Ecto neural progenitor cell (in vitro differentiated cells): ENCODE measurements around the gene NOM1.

Source experiments
- DNase-seq: peaks from one replicate; pipeline ENCODE4 v3.0.0-alpha.2; 2018; ENCODE audit warnings: low spot score

Gene NOM1

DNA sequence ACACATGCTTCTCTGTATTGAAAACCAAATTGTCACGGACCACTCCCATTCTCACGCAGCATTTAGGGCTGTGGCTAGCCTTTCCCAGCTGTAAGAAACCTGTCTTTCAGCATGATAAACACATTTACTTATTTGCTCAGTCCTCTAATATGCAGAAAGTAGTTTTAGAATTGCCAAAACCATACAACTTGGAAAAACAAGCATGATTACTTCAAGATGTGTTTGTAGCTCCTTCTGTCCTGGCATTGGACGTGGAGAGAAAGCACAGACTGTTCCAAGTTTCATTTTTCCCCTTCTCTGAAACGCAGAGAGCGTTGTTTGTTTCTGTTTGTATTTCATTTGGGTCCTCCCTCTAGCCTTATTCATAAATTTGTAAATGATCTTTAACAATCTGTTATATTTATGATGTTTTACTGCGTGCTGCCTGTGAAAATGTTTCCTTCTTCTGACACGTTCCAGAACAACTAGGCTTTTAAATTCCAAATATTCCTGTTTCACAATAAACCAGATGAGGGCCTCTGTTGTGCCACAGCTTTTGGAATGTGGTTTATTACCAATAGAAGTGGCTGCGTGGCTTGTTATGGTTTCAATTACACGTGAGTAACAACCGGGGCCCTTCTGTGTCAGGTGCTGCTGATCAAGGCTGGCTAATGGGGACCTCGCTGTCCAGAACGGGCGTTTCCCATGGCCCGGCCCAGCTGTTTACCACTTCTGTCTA lies 34.8 kb downstream of the NOM1 start:
- no peak for DNase-seq

DNA sequence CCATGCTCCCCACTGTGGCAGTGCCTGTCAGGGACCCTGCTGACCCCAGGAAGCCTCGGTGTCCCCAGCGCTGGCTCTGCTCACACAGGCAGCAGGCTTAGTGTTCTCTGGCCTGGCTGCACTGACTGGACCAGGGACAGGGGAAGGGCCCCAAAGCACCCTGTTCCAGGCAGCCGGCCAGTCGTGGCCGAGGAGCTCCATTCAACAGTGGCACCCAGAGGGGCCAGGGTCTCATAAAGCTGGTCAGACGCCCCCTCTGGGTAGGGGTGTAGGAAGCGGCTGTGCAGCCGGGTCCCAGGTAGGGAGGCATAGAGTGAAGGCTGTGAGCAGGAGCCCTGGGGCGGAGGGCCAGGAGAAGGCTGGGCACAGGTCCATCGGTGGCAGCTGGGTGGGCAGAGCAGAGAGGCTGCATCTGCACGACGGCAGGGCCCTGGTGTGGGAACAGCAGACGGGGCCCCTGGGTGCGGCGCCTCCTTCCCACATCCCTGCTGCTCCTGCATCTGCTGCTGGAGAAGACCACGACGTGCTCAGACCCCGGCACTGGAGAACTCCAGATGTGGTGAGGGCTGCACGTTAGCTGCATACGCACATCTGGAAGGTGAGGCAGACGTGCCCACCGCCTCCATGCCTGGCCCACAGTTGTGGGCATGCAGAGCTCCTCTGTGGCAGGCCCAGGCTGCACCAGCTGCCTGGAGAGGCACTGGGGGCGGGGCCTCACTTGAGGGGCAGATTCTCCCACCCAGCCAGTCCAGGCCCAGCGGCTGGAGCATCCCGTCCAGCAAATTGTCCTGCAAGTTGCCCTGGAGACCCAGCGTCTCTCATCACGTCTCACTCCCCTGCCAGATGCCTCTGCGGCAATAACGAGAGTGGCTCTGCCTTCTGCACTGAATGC lies 35.8 kb downstream of the NOM1 start:
- peak; percentile 46 for DNase-seq

DNA sequence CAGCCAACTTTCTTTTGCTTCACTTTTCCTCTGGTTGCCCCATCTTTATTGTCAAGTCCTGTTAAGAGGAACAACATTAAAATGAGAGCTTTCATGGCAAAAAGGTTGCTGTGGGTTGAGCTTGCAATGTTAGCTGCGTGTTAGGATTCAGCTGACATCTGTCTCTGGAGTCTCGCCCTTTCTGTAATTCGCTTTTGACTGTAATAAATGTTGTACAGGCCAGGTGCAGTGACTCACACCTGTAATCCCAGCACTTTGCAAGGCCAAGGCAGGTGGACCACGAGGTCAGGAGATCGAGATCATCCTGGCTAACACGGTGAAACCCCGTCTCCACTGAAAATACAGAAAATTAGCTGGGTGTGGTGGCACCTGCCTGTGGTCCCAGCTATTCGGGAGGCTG lies 36.9 kb downstream of the NOM1 start:
- no peak for DNase-seq

DNA sequence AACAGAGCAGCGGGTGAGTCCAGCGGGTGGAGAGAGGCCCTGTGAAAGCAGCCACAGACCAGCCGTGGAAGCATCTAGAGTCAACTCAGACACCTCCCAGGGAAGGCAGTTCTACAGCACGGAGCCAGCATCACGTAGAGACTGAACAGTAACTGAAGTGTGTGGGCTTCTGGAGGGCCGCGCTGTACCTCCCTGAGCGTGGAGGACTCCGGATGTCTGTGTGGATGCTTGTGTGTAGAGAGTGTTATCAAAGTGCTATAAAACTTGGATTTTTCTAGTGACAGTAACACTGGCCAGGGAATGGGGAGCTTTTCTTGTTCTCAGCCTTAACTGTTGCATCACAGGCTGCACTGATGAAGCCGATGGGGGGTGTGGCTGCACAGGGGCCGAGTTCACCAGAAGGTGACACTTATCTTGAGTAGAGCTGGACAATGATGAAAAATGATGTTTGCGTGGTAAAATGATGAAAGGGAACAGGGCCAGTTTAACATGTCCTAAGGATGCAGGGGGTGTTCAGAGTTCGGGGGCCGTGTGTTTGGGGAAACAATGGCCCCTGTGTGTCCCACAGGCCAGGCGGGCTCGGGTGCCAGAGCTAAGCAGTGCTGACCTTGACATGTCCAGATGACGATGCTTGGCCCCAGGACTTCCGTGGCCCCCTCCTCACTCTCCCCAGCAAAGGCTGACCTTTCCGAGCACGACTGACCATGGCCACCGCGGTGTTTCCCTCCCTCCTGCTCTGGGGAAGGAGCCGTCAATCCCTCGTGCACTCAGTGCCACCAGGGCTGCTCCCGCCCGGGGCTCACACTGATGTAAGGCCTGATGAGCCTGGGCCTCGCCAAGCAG lies 39.1 kb downstream of the NOM1 start:
- DNase-seq = peak; percentile 38

DNA sequence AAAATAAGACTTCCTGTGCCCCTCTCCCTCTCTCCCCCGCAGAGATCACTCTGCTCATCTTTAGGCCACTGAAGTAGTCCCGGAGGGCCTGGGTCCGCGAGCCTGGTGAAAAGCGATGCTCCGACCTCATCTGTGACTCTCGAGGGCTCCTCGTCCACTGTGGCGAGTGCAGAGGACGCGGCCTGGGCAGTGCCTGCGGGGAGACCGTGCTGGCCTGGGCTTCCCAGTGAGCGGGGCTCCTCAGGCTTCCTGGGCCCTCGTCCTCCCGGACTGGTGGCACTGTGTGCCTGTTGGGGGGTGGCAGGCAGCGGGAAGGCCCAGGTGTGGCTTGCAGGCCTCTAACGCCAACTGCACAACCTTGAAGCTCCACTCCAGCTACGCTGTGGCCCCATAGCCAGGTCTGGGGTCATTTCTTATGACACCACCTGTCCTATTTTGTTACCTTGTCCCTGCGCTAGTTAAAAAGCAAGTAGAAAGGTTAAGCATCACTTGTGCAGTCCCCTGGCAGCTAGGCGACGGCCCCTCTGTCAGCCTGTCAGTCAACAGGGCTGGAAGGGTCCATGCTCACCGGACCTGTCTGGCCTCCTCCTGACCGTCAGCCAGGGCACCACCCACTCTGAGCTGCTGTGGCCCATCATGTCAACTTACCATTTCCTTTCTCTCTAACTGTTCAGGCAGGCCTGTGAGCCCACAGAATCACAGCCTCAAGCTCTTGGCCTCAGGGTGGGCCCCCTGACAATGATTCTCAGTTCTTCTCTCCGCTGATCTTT lies 40.4 kb downstream of the NOM1 start:
- DNase-seq = no peak

DNA sequence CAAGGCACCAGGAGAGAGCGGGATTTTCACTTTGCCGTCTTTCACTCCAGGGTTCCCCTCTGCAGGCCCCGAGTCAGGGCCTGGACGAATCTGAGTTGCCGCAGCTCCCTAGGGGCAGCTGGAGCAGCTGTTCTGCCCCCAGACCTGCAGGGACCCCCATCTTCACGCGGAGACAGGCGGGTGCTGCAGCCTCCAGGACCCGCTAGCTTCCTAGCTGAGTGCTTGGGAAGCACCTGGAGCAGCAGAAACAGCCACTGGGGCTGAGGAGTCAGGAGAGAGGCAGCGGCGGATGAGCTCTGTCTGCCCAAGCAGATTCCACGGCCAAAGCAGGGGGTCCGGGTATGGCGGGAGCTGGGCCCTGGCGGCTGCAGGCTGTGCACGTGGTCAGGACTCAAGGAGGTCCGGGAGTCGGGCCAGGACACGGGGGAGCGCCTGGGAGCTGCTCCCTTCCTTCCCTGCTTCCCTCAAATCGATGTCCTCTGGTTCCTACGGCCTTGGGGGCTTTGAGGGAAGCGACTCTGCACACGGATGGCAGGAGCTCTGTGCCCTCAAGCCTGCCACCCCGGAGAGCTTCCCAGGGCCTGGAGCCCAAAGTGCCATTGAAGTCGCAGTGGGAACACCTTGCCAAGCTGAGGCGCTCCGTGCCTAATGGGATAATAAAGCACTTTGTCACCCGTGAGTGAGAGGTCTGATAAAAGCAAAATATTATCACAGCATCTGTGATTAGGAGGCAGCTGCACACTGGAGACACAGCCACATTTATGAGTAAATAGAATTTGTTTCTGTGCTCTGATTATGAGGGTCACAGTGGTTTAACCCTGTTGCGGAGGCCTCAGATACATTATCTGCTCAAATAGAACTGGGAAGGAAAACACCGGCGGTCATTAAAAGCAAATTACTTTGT lies 43.8 kb downstream of the NOM1 start:
- peak; percentile 41 for DNase-seq

DNA sequence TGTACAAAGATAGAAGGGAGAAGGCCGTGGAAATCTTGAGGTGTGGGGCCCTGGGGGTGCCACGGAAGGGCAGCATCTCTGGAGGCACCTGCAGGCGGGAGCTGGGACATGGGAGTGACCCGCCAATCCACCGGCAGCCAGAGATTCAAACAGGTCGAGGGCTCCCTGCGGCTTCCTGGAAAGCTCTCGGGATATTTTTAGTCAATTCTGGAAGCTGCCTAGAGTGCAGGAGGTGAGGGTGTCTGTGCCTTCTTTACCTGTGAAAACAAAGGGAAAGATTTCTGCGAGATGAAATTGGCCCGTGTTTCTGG lies 44.4 kb downstream of the NOM1 start:
- peak; percentile 33 for DNase-seq

DNA sequence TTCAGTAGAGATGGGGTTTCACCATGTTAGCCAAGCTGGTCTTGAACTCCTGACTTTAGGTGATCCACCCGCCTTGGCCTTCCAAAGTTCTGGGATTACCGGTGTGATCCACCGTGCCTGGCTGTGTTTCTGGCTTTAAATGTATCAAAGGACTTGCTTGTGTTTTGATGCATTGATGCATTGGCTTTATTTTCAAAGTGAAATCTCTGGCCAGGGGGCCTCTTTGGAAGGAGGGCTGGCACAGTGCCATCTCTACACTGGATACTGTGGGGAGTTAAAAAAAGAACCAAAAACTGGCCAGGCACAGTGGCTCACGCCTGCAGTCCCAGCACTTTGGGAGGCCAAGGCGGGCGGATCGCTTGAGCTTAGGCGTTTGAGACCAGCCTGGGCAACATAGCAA lies 44.9 kb downstream of the NOM1 start:
- no peak for DNase-seq

DNA sequence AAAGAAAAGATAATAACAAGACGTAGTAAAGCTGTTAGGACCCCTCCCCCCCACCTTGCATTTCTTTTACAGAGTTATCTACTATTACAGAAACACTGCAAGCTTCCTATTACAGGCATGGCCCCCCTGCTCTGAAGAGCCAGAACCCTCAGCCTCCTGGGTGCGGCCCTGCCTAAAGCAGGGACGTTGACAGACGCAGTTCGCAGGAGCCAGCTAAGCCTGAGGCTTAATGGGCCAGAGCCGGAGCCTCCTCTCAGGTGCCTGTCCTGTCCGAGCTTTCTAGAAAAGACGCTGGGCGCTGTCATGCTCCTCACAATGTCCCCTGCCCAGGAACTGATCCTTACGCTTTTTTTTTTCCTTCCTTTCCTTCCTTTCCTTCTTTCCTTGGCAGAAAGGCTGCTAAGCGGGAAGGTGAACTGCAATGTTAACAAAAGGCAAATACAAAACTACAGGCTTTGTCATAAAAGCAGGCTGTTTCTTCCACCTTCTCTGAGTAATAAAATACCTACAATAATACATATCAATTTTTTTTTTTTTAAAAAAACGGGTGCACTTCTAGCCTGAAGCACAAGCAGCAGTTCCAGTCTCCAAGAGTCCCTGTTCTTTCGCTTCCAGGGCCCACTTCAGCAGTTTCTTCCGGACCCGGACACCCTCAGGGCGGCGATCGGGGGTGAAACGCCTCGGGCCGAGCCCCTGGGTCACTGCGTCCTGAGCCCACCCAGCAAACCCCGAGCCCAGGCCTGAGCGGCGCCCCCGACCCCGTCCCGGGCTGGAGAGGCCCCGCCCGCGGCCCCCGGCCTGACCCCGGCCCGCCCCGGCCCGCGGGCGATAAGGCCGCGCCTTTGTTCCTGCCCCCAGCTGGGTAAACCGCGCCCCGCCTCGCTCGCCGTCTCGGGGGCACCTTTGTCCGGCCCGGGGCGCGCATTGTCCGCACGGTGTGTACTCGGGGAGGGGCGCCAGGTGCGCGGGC lies 49.8 kb downstream of the NOM1 start:
- peak; percentile 56 for DNase-seq

DNA sequence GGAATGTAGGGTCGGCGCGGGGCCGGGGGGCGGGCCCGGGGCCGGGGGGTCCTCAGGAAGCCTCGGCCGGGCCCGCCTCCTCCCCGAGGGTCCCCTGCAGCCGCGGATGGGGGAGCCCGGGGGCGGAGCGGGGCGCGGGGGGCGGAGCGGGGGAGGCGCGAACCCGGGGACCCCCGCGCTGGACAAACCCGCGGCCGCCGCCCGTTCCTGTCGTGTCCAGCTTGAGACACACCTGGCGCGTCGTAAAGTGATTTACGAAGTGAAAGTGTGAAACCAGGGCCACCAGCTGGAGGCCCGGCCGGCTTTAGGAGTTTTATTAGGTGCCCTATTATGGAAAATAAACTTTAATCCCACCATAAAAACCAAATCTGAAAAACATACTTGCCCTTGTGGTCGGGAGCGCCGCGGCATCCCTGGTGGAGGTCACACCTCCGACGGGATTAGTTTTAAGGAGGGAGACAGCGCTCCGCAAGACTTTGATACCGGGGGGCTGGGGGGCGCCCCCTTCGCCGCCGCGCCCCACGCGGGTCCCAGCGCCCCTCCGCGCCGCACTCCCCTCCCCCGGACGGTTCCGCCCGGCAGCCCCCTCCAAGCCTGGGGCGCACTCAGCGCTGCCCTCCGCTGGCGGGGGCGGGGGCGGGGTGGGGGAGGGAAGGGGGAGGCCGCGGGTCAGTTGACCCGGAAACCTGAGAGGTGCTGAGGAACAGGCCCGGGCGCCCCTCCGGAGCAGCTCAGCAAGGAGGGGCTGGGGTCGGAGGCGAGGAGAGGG lies 50.6 kb downstream of the NOM1 start:
- DNase-seq = peak; percentile 48

DNA sequence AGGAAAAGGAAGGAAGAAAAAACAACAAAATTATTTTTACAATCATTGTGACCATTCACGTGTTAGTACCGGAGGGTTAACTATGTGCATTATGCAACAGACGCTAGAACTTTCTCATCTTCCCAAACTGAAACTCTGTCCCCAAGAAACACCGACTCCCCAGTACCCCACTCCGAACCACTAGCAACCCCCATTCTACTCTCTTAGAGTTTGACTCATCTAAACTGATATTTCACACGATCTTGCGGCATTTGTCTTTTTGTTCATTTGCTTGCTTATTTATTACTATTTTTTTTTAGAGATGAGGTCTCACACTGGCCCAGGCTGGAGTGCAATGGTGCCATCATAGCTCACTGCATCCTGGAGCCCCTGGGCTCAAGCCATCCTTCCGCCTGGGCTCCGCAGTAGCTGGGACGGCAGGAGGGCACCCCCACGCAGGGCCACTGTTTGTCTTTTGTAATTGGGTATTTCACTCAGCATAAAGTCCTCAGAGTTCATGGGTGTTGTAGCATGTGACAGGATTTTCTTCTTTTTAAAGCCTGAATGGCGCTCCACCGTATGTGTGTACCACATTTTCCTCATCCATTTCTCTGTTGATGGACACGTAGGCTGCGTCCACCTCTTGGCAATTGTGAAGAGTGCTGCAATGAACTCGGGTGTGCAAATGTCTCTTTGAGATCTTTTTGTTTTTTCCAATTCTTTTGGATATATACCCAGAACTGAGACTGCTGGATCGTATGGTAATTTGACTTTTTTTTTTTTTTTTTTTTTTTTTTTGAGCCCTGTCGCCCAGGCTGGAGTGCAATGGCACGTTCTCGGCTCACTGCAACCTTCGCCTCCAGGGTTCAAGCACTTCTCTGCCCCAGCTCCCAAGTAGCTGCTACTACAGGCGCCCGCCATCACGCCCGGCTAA lies 51.5 kb downstream of the NOM1 start:
- DNase-seq = peak; percentile 49

DNA sequence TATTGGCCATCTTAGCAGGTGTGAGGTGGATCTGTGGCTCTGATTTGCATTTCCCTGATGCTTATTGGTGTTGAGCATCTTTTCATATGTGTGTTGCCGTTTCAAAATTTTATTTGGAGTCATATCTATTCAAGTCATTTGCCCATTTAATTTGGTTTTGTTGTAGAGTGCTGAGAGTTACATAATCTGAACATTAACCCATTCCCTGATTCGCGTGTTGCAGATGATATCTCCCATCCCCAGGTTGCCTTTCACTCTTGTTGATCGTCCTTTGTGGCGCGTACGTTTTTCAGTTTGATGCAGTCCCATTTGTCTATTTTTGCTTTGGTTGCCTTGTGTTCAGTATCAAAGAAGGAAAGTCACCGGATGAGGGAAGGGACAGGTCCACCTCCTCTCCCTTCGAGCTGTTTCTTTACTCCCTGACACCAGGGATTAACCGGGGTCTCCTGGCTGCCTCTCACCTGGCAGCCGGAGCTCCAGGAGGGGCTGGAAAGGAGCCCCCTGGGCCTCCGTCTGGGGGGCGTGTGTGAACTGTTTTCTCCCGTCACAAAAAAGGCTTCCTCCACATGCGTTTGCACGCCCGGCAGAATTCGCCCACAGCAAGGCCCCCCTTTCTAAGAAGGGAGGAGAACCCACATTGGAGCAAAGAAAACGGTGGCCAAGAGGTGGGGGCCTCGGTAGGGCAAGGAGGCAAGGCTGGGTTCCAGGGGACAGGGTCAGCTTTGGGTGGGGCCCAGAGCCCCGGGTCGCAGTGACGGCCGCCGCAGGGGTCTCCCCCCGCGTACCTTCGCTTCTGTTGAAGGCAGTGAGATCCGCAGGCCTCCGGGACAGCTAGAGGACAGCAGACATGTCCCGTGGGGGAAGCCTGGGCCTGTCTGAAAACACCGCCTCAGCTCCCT lies 52.7 kb downstream of the NOM1 start:
- peak; percentile 54 for DNase-seq

DNA sequence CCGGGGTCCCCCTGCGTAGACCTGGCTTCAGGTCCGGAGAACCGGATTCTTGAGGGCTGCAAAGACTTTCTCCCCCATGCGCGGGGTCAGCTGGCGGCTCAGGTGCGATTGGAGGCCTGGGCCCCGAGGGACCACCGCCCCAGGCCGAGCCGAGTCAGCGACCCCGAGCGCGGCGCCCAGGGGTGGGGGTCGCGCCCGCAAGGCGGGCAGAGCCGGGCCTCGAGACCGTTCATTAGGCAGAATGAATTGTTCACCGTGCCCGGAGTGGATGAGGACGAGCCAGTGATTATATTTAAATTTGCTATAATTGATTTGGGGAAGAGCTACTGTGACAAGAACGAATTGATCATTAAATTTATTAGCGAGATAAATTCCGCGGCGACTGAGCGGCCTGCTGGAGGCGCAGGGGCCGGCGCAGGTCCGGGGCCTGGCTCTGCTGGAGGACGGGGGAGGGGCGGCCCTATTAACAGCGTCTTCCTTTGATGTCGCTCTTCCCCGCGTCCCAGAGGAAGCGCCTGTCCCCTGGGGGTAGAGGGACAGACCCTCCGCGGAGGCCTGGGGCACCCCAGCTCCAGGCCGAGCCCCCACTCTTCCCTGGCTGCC lies 53.4 kb downstream of the NOM1 start:
- DNase-seq = peak; percentile 68

DNA sequence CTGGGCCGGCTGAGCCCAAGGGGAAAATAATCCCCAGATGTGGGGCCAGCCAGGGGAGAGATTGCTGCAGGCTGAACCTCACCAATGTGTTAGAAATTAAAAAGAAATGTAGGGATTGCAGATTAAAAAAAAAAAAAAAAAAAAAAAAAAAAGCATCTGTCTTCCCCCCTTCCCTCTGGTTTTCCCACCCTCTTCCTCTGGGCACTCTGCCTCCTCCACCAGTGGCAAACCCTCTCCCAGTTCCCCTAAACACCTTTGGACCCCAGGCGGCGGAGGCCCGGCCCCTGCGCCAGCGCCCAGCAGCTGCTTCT lies 53.9 kb downstream of the NOM1 start:
- DNase-seq = no peak

DNA sequence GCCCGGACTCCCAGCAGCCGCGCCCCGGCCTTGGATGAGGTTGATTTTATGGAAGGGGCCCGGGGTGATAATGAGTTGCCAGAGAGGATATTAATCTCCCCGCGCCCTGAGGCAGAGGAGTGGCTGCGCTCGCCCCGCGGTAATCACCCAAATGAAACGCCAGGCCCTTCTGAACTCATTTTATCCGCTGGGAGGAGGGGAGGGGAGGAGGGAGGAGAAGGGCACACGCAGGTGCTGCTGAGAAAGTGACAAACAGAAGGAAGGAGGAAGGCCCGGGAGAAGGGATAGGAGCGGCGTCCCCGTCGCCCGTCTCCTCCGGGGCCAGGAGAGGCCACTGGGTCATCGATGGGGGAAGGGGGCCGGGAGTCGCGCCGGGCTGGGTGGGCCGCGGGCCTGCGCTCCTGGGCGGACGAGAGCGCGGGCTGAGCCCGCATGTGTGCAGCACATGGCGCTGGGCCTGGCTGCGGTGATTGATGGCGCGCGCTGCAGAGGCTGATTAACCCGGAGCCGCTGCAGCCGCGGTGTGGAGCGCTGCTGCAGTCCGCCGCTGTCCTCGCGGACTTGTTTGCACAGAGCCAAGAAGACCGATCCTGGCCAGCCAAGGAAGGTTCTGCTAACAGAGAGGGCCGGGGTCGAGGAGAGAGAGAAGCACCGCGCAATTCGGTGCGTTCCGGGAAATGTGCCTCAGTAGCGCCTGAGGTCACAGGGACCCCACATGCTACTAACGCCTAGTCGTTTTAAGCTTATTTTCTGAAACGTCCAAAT lies 54.4 kb downstream of the NOM1 start:
- peak; percentile 79 for DNase-seq
